ENCODE measurements around the gene CAV2. TPM values are rescaled to one million over a fixed set of nuclear protein-coding genes. Genes with fewer than 3 reads are reported as not detected.

CAV2 gene
- total and polyA plus RNA-seq, 2 of the 13 experiments (the other 11 are each of a cell fraction or from before 2014, with no cell fraction given) = 0.09 to 0.18 TPM

GRCh38 chr7:116525913-116526861, 26.6 kb downstream of the CAV2 start (continued):
- TF ChIP-seq ZMYM4 (CRISPR knock-in tag; IDR thresholded peaks at IDR 0.05) = 0 out of 2 replicates have a peak, but pooled peaks have one; percentile 18
- no peak for TF ChIP-seq ZNF746 (CRISPR knock-in tag; IDR thresholded peaks at IDR 0.05)
- TF ChIP-seq GFI1 (CRISPR knock-in tag; IDR thresholded peaks at IDR 0.05; ENCODE audit: borderline replicate concordance) = no peak
- no peak for TF ChIP-seq ZNF329 (CRISPR knock-in tag; IDR thresholded peaks at IDR 0.05; ENCODE audit: low read depth)
- TF ChIP-seq CBX2 (IDR thresholded peaks at IDR 0.05; ENCODE audit: low read depth, low read length) = no peak
- TF ChIP-seq CBX2 (CRISPR knock-in tag; IDR thresholded peaks at IDR 0.05; ENCODE audit: low read depth) = no peak
- TF ChIP-seq SNAPC2 (CRISPR knock-in tag; IDR thresholded peaks at IDR 0.05) = no peak
- no peak for TF ChIP-seq SCMH1 (CRISPR knock-in tag; IDR thresholded peaks at IDR 0.05; ENCODE audit: borderline replicate concordance)
- TF ChIP-seq, protein P1, sequence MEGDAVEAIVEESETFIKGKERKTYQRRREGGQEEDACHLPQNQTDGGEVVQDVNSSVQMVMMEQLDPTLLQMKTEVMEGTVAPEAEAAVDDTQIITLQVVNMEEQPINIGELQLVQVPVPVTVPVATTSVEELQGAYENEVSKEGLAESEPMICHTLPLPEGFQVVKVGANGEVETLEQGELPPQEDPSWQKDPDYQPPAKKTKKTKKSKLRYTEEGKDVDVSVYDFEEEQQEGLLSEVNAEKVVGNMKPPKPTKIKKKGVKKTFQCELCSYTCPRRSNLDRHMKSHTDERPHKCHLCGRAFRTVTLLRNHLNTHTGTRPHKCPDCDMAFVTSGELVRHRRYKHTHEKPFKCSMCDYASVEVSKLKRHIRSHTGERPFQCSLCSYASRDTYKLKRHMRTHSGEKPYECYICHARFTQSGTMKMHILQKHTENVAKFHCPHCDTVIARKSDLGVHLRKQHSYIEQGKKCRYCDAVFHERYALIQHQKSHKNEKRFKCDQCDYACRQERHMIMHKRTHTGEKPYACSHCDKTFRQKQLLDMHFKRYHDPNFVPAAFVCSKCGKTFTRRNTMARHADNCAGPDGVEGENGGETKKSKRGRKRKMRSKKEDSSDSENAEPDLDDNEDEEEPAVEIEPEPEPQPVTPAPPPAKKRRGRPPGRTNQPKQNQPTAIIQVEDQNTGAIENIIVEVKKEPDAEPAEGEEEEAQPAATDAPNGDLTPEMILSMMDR (CRISPR knock-in tag; IDR thresholded peaks at IDR 0.05) = peak; percentile 71
- TF ChIP-seq ZNF563 (CRISPR knock-in tag; IDR thresholded peaks at IDR 0.05) = peak; percentile 48; the same call in 1 of the 2 replicates
- TF ChIP-seq ZNF674 (CRISPR knock-in tag; IDR thresholded peaks at IDR 0.05; ENCODE audit: low read depth) = 0 out of 2 replicates have a peak, but pooled peaks have one; percentile 52
- peak; percentile 45; the same call in 1 of the 2 replicates for TF ChIP-seq ZNF710 (CRISPR knock-in tag; IDR thresholded peaks at IDR 0.05; ENCODE audit: borderline replicate concordance)
- no peak for TF ChIP-seq RXRA (CRISPR knock-in tag; IDR thresholded peaks at IDR 0.05)
- no peak for TF ChIP-seq AGO2 (optimal IDR thresholded peaks at IDR 0.05; ENCODE audit: low read depth, low read length)
- TF ChIP-seq MAZ (IDR thresholded peaks at IDR 0.05; ENCODE audit: borderline replicate concordance, low read depth, low read length) = peak; percentile 49; the same call in 1 of the 2 replicates
- peak; percentile 83 for TF ChIP-seq MAZ (CRISPR knock-in tag; IDR thresholded peaks at IDR 0.05; ENCODE audit: low read depth)
- TF ChIP-seq FOXP4 (CRISPR knock-in tag; IDR thresholded peaks at IDR 0.05) = no peak
- TF ChIP-seq, protein P2, sequence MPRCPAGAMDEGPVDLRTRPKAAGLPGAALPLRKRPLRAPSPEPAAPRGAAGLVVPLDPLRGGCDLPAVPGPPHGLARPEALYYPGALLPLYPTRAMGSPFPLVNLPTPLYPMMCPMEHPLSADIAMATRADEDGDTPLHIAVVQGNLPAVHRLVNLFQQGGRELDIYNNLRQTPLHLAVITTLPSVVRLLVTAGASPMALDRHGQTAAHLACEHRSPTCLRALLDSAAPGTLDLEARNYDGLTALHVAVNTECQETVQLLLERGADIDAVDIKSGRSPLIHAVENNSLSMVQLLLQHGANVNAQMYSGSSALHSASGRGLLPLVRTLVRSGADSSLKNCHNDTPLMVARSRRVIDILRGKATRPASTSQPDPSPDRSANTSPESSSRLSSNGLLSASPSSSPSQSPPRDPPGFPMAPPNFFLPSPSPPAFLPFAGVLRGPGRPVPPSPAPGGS (CRISPR knock-in tag; IDR thresholded peaks at IDR 0.05) = peak; percentile 51; the same call in 1 of the 2 replicates
- 0 out of 2 replicates have a peak, but pooled peaks have one; percentile 29 for TF ChIP-seq CENPT (CRISPR knock-in tag; IDR thresholded peaks at IDR 0.05; ENCODE audit: low read depth)
- no peak for TF ChIP-seq ZNF652 (CRISPR knock-in tag; IDR thresholded peaks at IDR 0.05; ENCODE audit: borderline replicate concordance, low read depth)
- TF ChIP-seq XRCC5 (optimal IDR thresholded peaks at IDR 0.05; ENCODE audit: low read length) = peak; percentile 66
- TF ChIP-seq MXI1 (IDR thresholded peaks at IDR 0.05; ENCODE audit: borderline replicate concordance, low read depth, low read length) = no peak

Measured in HepG2 (cell line).